HAP-1 (cell line): Measurements from ENCODE around the gene ARHGAP6.

ENCODE experiments used
- DNase-seq, 2 experiments: peaks; one replicate each; pipeline ENCODE4 v3.0.0-alpha.2; 2016 to 2020; ENCODE audit warnings: low spot score in 2 of 2
- H3K27me3 ChIP-seq: fragments of 250-450 bp; sonication (Bioruptor Pico); 2 replicates; pipeline ENCODE4 v1.5.1; 2020; ENCODE audit warnings: low read depth, mild to moderate bottlenecking, moderate library complexity
- H3K36me3 ChIP-seq: fragments of 250-450 bp; sonication (Bioruptor Pico); replicated peaks from 2 replicates; pipeline ENCODE4 v1.5.1; 2020; ENCODE audit warnings: mild to moderate bottlenecking
- H3K4me1 ChIP-seq: fragments of 250-450 bp; sonication (Bioruptor Pico); 2 replicates; pipeline ENCODE4 v1.5.1; 2020; ENCODE audit warnings: mild to moderate bottlenecking
- H3K4me3 ChIP-seq: fragments of 250-450 bp; sonication (Bioruptor Pico); 2 replicates; pipeline ENCODE4 v1.5.1; 2020; ENCODE audit warnings: mild to moderate bottlenecking, moderate library complexity
- H3K9me3 ChIP-seq: fragments of 250-450 bp; sonication (Bioruptor Pico); 2 replicates; pipeline ENCODE4 v1.5.1; 2020; ENCODE audit warnings: mild to moderate bottlenecking, moderate library complexity
- in situ Hi-C: fragments of 300-500 bp; cut with MboI; formaldehyde crosslinking; loops from 3 replicates; pipeline ENCODE4 v1.14.3; 2020; ENCODE audit warnings: low sequenced_read_pairs, inconsistent platforms, mixed read lengths

Gene ARHGAP6

GRCh38 chrX:11331788-11332187, 333.9 kb downstream of the ARHGAP6 start:
- Histone ChIP-seq H3K9me3 (no peaks in the 10 kb centered on the region), H3K4me1 (no peaks in the 10 kb centered on the region), H3K36me3 (no peaks in the 10 kb centered on the region), H3K4me3 (no peak overlapping the region), H3K27me3 (no peaks in the 10 kb centered on the region)
- in situ Hi-C loops: no loop called here
- DNase-seq: no peak

GRCh38 chrX:11329021-11329420, 336.7 kb downstream of the ARHGAP6 start:
- in situ Hi-C loops: no loop called here
- H3K27me3 ChIP-seq: no peaks in the 10 kb centered on the region
- no peaks in the 10 kb centered on the region for H3K36me3 ChIP-seq
- no peak overlapping the region for H3K4me3 ChIP-seq
- no peaks in the 10 kb centered on the region for H3K9me3 ChIP-seq
- no peak for DNase-seq
- no peaks in the 10 kb centered on the region for H3K4me1 ChIP-seq

- no peaks in the 10 kb centered on the region for H3K27me3 ChIP-seq
- in situ Hi-C loops: no loop called here
- no peak overlapping the region for H3K4me3 ChIP-seq
- no peaks in the 10 kb centered on the region for H3K36me3 ChIP-seq
- H3K9me3 ChIP-seq: no peaks in the 10 kb centered on the region
- DNase-seq: no peak
- H3K4me1 ChIP-seq: no peaks in the 10 kb centered on the region
Observed at GRCh38 chrX:11328134-11328533, 337.6 kb downstream of the ARHGAP6 start.

GRCh38 chrX:11321986-11322385, 343.7 kb downstream of the ARHGAP6 start:
- Histone ChIP-seq H3K36me3 (no peaks in the 10 kb centered on the region), H3K4me1 (no peaks in the 10 kb centered on the region), H3K4me3 (no peak overlapping the region), H3K27me3 (no peaks in the 10 kb centered on the region), H3K9me3 (no peaks in the 10 kb centered on the region)
- no peak for DNase-seq
- in situ Hi-C loops: no loop called here

- Histone ChIP-seq H3K4me3 (no peak overlapping the region), H3K9me3 (no peaks in the 10 kb centered on the region), H3K4me1 (no peaks in the 10 kb centered on the region), H3K27me3 (no peaks in the 10 kb centered on the region), H3K36me3 (no peaks in the 10 kb centered on the region)
- in situ Hi-C loops: no loop called here
- DNase-seq: no peak
Observed at GRCh38 chrX:11319806-11320520, 345.8 kb downstream of the ARHGAP6 start.

- Histone ChIP-seq H3K9me3 (no peaks in the 10 kb centered on the region), H3K36me3 (no peaks in the 10 kb centered on the region), H3K4me1 (no peaks in the 10 kb centered on the region), H3K27me3 (no peaks in the 10 kb centered on the region), H3K4me3 (no peak overlapping the region)
- DNase-seq: no peak
- in situ Hi-C loops: no loop called here
Observed at GRCh38 chrX:11311706-11312105, 354.0 kb downstream of the ARHGAP6 start.

- no peak overlapping the region for H3K4me3 ChIP-seq
- H3K36me3 ChIP-seq: no peaks in the 10 kb centered on the region
- H3K9me3 ChIP-seq: no peaks in the 10 kb centered on the region
- no peaks in the 10 kb centered on the region; the same call in 1 of the 2 replicates for H3K4me1 ChIP-seq
- in situ Hi-C loops: no loop called here
- no peaks in the 10 kb centered on the region for H3K27me3 ChIP-seq
- DNase-seq: no peak
Observed at GRCh38 chrX:11309220-11309619, 356.5 kb downstream of the ARHGAP6 start.

- Histone ChIP-seq H3K36me3 (no peaks in the 10 kb centered on the region), H3K4me1 (no peaks in the 10 kb centered on the region; the same call in 1 of the 2 replicates), H3K9me3 (no peaks in the 10 kb centered on the region), H3K4me3 (no peak overlapping the region), H3K27me3 (no peaks in the 10 kb centered on the region; the same call in 1 of the 2 replicates)
- in situ Hi-C loops: no loop called here
- no peak for DNase-seq
Observed at GRCh38 chrX:11305641-11306040, 360.1 kb downstream of the ARHGAP6 start.

- Histone ChIP-seq H3K36me3 (no peaks in the 10 kb centered on the region), H3K4me1 (no peaks in the 10 kb centered on the region; the same call in 1 of the 2 replicates), H3K27me3 (no peaks in the 10 kb centered on the region; the same call in 1 of the 2 replicates), H3K9me3 (no peaks in the 10 kb centered on the region), H3K4me3 (no peak overlapping the region)
- in situ Hi-C loops: no loop called here
- DNase-seq: no peak
Observed at GRCh38 chrX:11304829-11305228, 360.9 kb downstream of the ARHGAP6 start.

GRCh38 chrX:11298600-11298999, 367.1 kb downstream of the ARHGAP6 start:
- no peak overlapping the region for H3K4me3 ChIP-seq
- H3K4me1 ChIP-seq: peaks cover 5% of the 10 kb centered on the region
- DNase-seq: no peak
- no peaks in the 10 kb centered on the region for H3K9me3 ChIP-seq
- in situ Hi-C loops: no loop called here
- H3K27me3 ChIP-seq: peaks cover 16% of the 10 kb centered on the region; the same call in 1 of the 2 replicates
- no peaks in the 10 kb centered on the region for H3K36me3 ChIP-seq

GRCh38 chrX:11296051-11296450, 369.7 kb downstream of the ARHGAP6 start:
- Histone ChIP-seq H3K27me3 (peaks cover 30% of the 10 kb centered on the region; the same call in 1 of the 2 replicates), H3K9me3 (no peaks in the 10 kb centered on the region), H3K36me3 (no peaks in the 10 kb centered on the region), H3K4me3 (no peak overlapping the region), H3K4me1 (peaks cover 5% of the 10 kb centered on the region)
- in situ Hi-C loops: no loop called here
- peak in 1 of 2 experiments; percentile 74 for DNase-seq

- Histone ChIP-seq H3K4me1 (peaks cover 5% of the 10 kb centered on the region), H3K4me3 (no peak within 1 kb of the TSS), H3K36me3 (no peaks in the 10 kb centered on the region), H3K27me3 (peaks cover 25% of the 10 kb centered on the region; the same call in 1 of the 2 replicates), H3K9me3 (no peaks in the 10 kb centered on the region)
- no peak for DNase-seq
- in situ Hi-C loops: no loop called here
Observed at GRCh38 chrX:11293113-11293512, 372.6 kb downstream of the ARHGAP6 start, which contains the start of gene AMELX. Gene AMELX, plus strand, starts transcription at chrX:11293413. Its CDS starts 1,376 bp downstream, at chrX:11294789.

GRCh38 chrX:11290416-11291102, 375.2 kb downstream of the ARHGAP6 start:
- peaks cover 17% of the 10 kb centered on the region; the same call in 1 of the 2 replicates for H3K27me3 ChIP-seq
- H3K36me3 ChIP-seq: no peaks in the 10 kb centered on the region
- H3K4me3 ChIP-seq: no peak overlapping the region
- no peaks in the 10 kb centered on the region for H3K9me3 ChIP-seq
- no peak for DNase-seq
- no peaks in the 10 kb centered on the region for H3K4me1 ChIP-seq
- in situ Hi-C loops: no loop called here

GRCh38 chrX:11287505-11287904, 378.2 kb downstream of the ARHGAP6 start:
- Histone ChIP-seq H3K27me3 (peaks cover 5% of the 10 kb centered on the region; the same call in 1 of the 2 replicates), H3K4me3 (no peak overlapping the region), H3K9me3 (no peaks in the 10 kb centered on the region), H3K36me3 (no peaks in the 10 kb centered on the region), H3K4me1 (no peaks in the 10 kb centered on the region)
- DNase-seq: no peak
- in situ Hi-C loops: no loop called here
